NOMO-1 treated with DMSO at 0.1 percent for 48 hours (cell line): Measurements from ENCODE around the gene PPP1R12B.
"Not testable (repeated sequence)": the region's sequence is repeated elsewhere in the genome, so short reads cannot be mapped to it uniquely, and the experiment has no call there.

Source experiments
- DNase-seq: peaks from one replicate; lab custom pipeline; 2025; ENCODE audit not compliant: unreplicated experiment; lab: John Stamatoyannopoulos, UW

The PPP1R12B gene

GRCh38 chr1:202625416-202626360 is 277.2 kb downstream of the PPP1R12B start:
- DNase-seq: peak; percentile 77

- not testable (repeated sequence) for DNase-seq
Observed at GRCh38 chr1:202627036-202627435, 278.5 kb downstream of the PPP1R12B start.

- no peak for DNase-seq
Observed at GRCh38 chr1:202627841-202628565, 279.5 kb downstream of the PPP1R12B start.

GRCh38 chr1:202628646-202629215 is 280.2 kb downstream of the PPP1R12B start:
- no peak for DNase-seq

GRCh38 chr1:202629257-202629811 is 280.8 kb downstream of the PPP1R12B start:
- DNase-seq: peak; percentile 86

- DNase-seq: not testable (repeated sequence)
Observed at GRCh38 chr1:202630096-202630495, 281.6 kb downstream of the PPP1R12B start.

GRCh38 chr1:202630541-202630940 is 282.0 kb downstream of the PPP1R12B start:
- no peak for DNase-seq

- DNase-seq: no peak
Observed at GRCh38 chr1:202631076-202631923, 282.8 kb downstream of the PPP1R12B start.

- DNase-seq: no peak
Observed at GRCh38 chr1:202632241-202632640, 283.7 kb downstream of the PPP1R12B start.

GRCh38 chr1:202636171-202636570 is 287.7 kb downstream of the PPP1R12B start:
- DNase-seq: not testable (repeated sequence)

GRCh38 chr1:202637321-202638018 is 289.0 kb downstream of the PPP1R12B start:
- DNase-seq: not testable (repeated sequence)

GRCh38 chr1:202638019-202638700 is 289.7 kb downstream of the PPP1R12B start:
- DNase-seq: no peak

GRCh38 chr1:202638701-202639305 is 290.3 kb downstream of the PPP1R12B start:
- not testable (repeated sequence) for DNase-seq

GRCh38 chr1:202639500-202639899 is 291.0 kb downstream of the PPP1R12B start:
- no peak for DNase-seq

- DNase-seq: no peak
Observed at GRCh38 chr1:202642212-202642611, 293.7 kb downstream of the PPP1R12B start.
